Measurements from ENCODE around the gene COL6A3. TPM values are rescaled to one million over a fixed set of nuclear protein-coding genes. Genes with fewer than 3 reads are reported as not detected.

Gene COL6A3
- total RNA-seq, 1 experiment from 2014 or later = 0.81 TPM

GRCh38 chr2:237457388-237457941 lies 43.5 kb upstream of the COL6A3 start:
- Mint-ChIP-seq H3K36me3 (ENCODE audit: insufficient read depth in 1 of 3, low read depth in 3 of 3) (no peaks in the 10 kb centered on the region), H3K4me3 (no peak overlapping the region), H3K27me3 (ENCODE audit: low read depth) (peaks cover 39% of the 10 kb centered on the region), H3K4me1 (peaks cover 0 to 1% of the 10 kb centered on the region in 2 experiments; a peak in 1 of 4 replicates), H3K27ac (no peak overlapping the region), H3K9me3 (peaks cover 3 to 10% of the 10 kb centered on the region in 2 experiments; a peak in 4 of 5 replicates)
- Histone ChIP-seq H3K4me2 (ENCODE audit: insufficient read depth, insufficient read length, low read length) (no peak overlapping the region), H4K20me1 (ENCODE audit: control insufficient read depth, insufficient read depth, insufficient read length) (no peaks in the 10 kb centered on the region), H3K9me3 (ENCODE audit: control insufficient read depth, low read depth, low read length) (no peaks in the 10 kb centered on the region), H3K56ac (ENCODE audit: insufficient read length, low read depth, low read length) (no peak overlapping the region), H4K91ac (ENCODE audit: insufficient read length, low read depth, low read length) (no peak overlapping the region), H3K18ac (ENCODE audit: insufficient read length, low read depth, low read length) (no peak overlapping the region), H4K8ac (replicated peaks; ENCODE audit: insufficient read length, low read depth, low read length) (no peak overlapping the region), H2BK20ac (ENCODE audit: low read depth, low read length, poor library complexity, severe bottlenecking) (no peak overlapping the region), H3K23me2 (ENCODE audit: insufficient read length, low read depth, low read length, poor library complexity, severe bottlenecking) (no peaks in the 10 kb centered on the region), H2BK120ac (ENCODE audit: low read depth, low read length, poor library complexity, severe bottlenecking) (no peak overlapping the region), H2BK5ac (ENCODE audit: insufficient read length, low read length) (no peak overlapping the region), H4K5ac (ENCODE audit: insufficient read length, low read depth, low read length) (no peak overlapping the region), H3K27ac (ENCODE audit: insufficient read length, low read depth, low read length) (no peak overlapping the region), H2BK15ac (ENCODE audit: low read depth, low read length) (no peak overlapping the region), H2AFZ (ENCODE audit: low read length) (no peak overlapping the region), H2AK5ac (ENCODE audit: insufficient read length, low read length) (no peak overlapping the region), H3K23ac (ENCODE audit: insufficient read length, low read depth, low read length) (no peak overlapping the region), H3K4ac (ENCODE audit: low read depth, low read length) (no peak overlapping the region), H2BK12ac (ENCODE audit: insufficient read length, low read depth, low read length) (no peak overlapping the region), H3K14ac (ENCODE audit: insufficient read depth, low read length) (no peak overlapping the region), H3K4me1 (ENCODE audit: insufficient read depth, low read length) (no peaks in the 10 kb centered on the region), H3K79me2 (ENCODE audit: insufficient read depth, low read length) (no peaks in the 10 kb centered on the region), H3K27me3 (ENCODE audit: insufficient read depth, low read length) (no peaks in the 10 kb centered on the region), H3T11ph (ENCODE audit: low read length) (no peak overlapping the region), H3K9ac (ENCODE audit: extremely low read depth, insufficient read length, low read length) (no peak overlapping the region), H3K79me1 (ENCODE audit: insufficient read depth, low read depth, low read length, poor library complexity, severe bottlenecking) (no peaks in the 10 kb centered on the region)
- DNase-seq = no peak
- 100% methylated on average over 1 of the region's 2 CpGs for WGBS (ENCODE audit: extremely low coverage, insufficient read length, low lambda C conversion rate)
- no peak for TF ChIP-seq CTCF (conservative IDR thresholded peaks at IDR 0.05)

Data from H9 (cell line).